Tibial nerve (tissue), 4 donors: ENCODE results near the gene CACNG3. TPM values are rescaled to one million over a fixed set of nuclear protein-coding genes. Genes with fewer than 3 reads are reported as not detected.
"Not testable (repeated sequence)": the region's sequence is repeated elsewhere in the genome, so short reads cannot be mapped to it uniquely, and the experiment has no call there.

Experiments used
- DNase-seq, 2 donors: peaks; one replicate each; pipeline ENCODE4 v3.0.0-alpha.2; 2019; ENCODE audit warnings: low spot score in 2 of 2
- H3K27ac ChIP-seq, 4 donors: fragments of 200-600 bp; sonication (generic) in 3 of 4; one replicate each; pipeline ENCODE4 v1.5.1; 2017 to 2019; ENCODE audit warnings: mild to moderate bottlenecking in 1 of 4
- H3K27me3 ChIP-seq, 2 donors: fragments of 200-600 bp; sonication (generic) in 1 of 2; one replicate each; pipeline versions ENCODE4 v1.5.1 to v1.6.0; 2017 to 2019
- H3K36me3 ChIP-seq, 3 donors: fragments of 200-600 bp; sonication (generic); one replicate each; pipeline ENCODE4 v1.5.1; 2018 to 2019
- H3K4me1 ChIP-seq, 4 donors: fragments of 200-600 bp; sonication (generic) in 3 of 4; one replicate each; pipeline ENCODE4 v1.5.1; 2017 to 2019
- H3K4me3 ChIP-seq, 4 donors: fragments of 200-600 bp; sonication (generic) in 3 of 4; one replicate each; pipeline ENCODE4 v1.5.1; 2017 to 2019; ENCODE audit warnings: mild to moderate bottlenecking in 1 of 4, moderate library complexity in 1 of 4
- H3K9me3 ChIP-seq, 4 donors: fragments of 200-600 bp; sonication (generic) in 3 of 4; one replicate each; pipeline ENCODE4 v1.5.1; 2017 to 2019
- EP300 ChIP-seq, 2 donors: sonication (generic); formaldehyde crosslinking; IDR thresholded peaks; one replicate each; pipeline ENCODE4 v1.6.1; 2017; ENCODE audit warnings: antibody characterized with exemption in 2 of 2, mild to moderate bottlenecking in 1 of 2
- POLR2A ChIP-seq, 2 donors: fragments of 450-650 bp; IDR thresholded peaks; one replicate each; pipeline ENCODE4 v1.6.1; 2017; ENCODE audit warnings: antibody characterized with exemption in 2 of 2, mild to moderate bottlenecking in 2 of 2, moderate library complexity in 2 of 2
- WGBS, 2 donors: methylation state at CpG; one replicate each; pipeline ENCODE4 v1.1.5; 2018; 5-methylcytosine and 5-hydroxymethylcytosine counted together
- total RNA-seq, 4 donors: library from RNA; depleted of rRNA; stranded (reverse); fragments of >200 nt; gene quantifications; one replicate each; pipeline ENCODE4 v1.1.0, GENCODE V29; 2016
- TF ChIP-seq, protein P1 (sequence below), 5 experiments: fragments of 200-600 bp in 3 of 5; fragments of 450-650 bp in 2 of 5; sonication (generic) in 3 of 5; IDR thresholded peaks; one replicate each; pipeline ENCODE4 v1.5.1; 2016 to 2019; ENCODE audit warnings: antibody characterized with exemption in 5 of 5, mild to moderate bottlenecking in 3 of 5, moderate library complexity in 2 of 5

Gene CACNG3
- total RNA-seq, 4 donors from 2014 or later = not detected

GRCh38 chr16:24297375-24297774 is 41.2 kb downstream of the CACNG3 start:
- H3K27ac ChIP-seq = no peak overlapping the region

GRCh38 chr16:24298548-24299167 is 42.5 kb downstream of the CACNG3 start:
- Histone ChIP-seq H3K36me3 (no peaks in the 10 kb centered on the region), H3K4me1 (no peaks in the 10 kb centered on the region), H3K27ac (no peak overlapping the region), H3K9me3 (peaks cover 0 to 14% (median 0%) of the 10 kb centered on the region in 4 donors), H3K4me3 (no peak overlapping the region), H3K27me3 (no peaks in the 10 kb centered on the region)
- no peak for TF ChIP-seq EP300 (IDR thresholded peaks at IDR 0.05)
- no peak for TF ChIP-seq POLR2A (IDR thresholded peaks at IDR 0.05)
- TF ChIP-seq, protein P1, sequence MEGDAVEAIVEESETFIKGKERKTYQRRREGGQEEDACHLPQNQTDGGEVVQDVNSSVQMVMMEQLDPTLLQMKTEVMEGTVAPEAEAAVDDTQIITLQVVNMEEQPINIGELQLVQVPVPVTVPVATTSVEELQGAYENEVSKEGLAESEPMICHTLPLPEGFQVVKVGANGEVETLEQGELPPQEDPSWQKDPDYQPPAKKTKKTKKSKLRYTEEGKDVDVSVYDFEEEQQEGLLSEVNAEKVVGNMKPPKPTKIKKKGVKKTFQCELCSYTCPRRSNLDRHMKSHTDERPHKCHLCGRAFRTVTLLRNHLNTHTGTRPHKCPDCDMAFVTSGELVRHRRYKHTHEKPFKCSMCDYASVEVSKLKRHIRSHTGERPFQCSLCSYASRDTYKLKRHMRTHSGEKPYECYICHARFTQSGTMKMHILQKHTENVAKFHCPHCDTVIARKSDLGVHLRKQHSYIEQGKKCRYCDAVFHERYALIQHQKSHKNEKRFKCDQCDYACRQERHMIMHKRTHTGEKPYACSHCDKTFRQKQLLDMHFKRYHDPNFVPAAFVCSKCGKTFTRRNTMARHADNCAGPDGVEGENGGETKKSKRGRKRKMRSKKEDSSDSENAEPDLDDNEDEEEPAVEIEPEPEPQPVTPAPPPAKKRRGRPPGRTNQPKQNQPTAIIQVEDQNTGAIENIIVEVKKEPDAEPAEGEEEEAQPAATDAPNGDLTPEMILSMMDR (IDR thresholded peaks at IDR 0.05) = no peak
- no peak for DNase-seq
- 72 to 84% methylated on average over 5 of the region's 5 CpGs for WGBS, 2 donors

More at GRCh38 chr16:24297375-24297774, 41.2 kb downstream of the CACNG3 start:
- Histone ChIP-seq H3K4me1 (no peaks in the 10 kb centered on the region), H3K4me3 (no peak overlapping the region), H3K9me3 (peaks cover 0 to 14% (median 0%) of the 10 kb centered on the region in 4 donors), H3K27me3 (no peaks in the 10 kb centered on the region), H3K36me3 (no peaks in the 10 kb centered on the region)
- TF ChIP-seq, protein P1 (IDR thresholded peaks at IDR 0.05) = no peak
- no peak for TF ChIP-seq EP300 (IDR thresholded peaks at IDR 0.05)
- TF ChIP-seq POLR2A (IDR thresholded peaks at IDR 0.05) = no peak
- DNase-seq = no peak
- 47 to 54% methylated on average over 3 of the region's 3 CpGs for WGBS, 2 donors

GRCh38 chr16:24300750-24301149 is 44.6 kb downstream of the CACNG3 start:
- WGBS, 2 donors = 80 to 83% methylated on average over 6 of the region's 6 CpGs
- H3K27me3 ChIP-seq, H3K36me3 ChIP-seq, DNase-seq, H3K4me3 ChIP-seq, H3K27ac ChIP-seq, H3K4me1 ChIP-seq: not testable (repeated sequence)
- H3K9me3 ChIP-seq = peaks cover 0 to 14% (median 0%) of the 10 kb centered on the region in 4 donors

GRCh38 chr16:24302636-24303035 is 46.5 kb downstream of the CACNG3 start:
- Histone ChIP-seq H3K9me3 (peaks cover 0 to 14% (median 0%) of the 10 kb centered on the region in 4 donors), H3K36me3 (no peaks in the 10 kb centered on the region), H3K27me3 (no peaks in the 10 kb centered on the region), H3K27ac (no peak overlapping the region), H3K4me1 (no peaks in the 10 kb centered on the region), H3K4me3 (no peak overlapping the region)
- WGBS, 2 donors = 83 to 88% methylated on average over 8 of the region's 8 CpGs
- TF ChIP-seq EP300 (IDR thresholded peaks at IDR 0.05) (no peak), POLR2A (IDR thresholded peaks at IDR 0.05) (no peak)
- TF ChIP-seq, protein P1 (IDR thresholded peaks at IDR 0.05) = no peak
- no peak for DNase-seq

DNA sequence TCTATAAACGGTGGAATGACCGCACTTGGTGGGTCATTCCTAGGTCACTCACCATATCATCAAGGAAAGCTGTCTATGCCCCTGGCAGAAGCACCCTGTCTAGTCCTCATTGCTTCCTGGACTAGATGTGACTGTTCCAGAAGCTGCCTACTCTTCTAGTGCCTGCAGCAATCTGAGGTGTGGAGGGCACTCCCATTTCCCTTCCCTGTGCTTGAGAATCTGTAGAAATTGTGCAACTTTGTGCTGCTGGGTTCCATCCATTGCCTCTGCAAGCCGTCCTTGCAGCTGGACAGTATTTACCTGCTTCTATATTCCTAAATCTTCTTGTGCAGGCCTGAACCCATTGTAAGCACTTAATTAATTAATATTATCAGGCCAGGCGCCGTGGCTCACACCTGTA is 52.1 kb downstream of the CACNG3 start:
- H3K27ac ChIP-seq = no peak overlapping the region
- H3K4me3 ChIP-seq = no peak overlapping the region
- no peak for DNase-seq
- WGBS, 2 donors = 80 to 86% methylated on average over 5 of the region's 5 CpGs
- no peaks in the 10 kb centered on the region for H3K36me3 ChIP-seq
- no peaks in the 10 kb centered on the region for H3K27me3 ChIP-seq
- no peak for TF ChIP-seq POLR2A (IDR thresholded peaks at IDR 0.05)
- TF ChIP-seq, protein P1 (IDR thresholded peaks at IDR 0.05) = no peak
- no peak for TF ChIP-seq EP300 (IDR thresholded peaks at IDR 0.05)
- H3K9me3 ChIP-seq = no peaks in the 10 kb centered on the region
- H3K4me1 ChIP-seq = no peaks in the 10 kb centered on the region
